ENCODE data around the gene BLTP2.

The BLTP2 gene

DNA sequence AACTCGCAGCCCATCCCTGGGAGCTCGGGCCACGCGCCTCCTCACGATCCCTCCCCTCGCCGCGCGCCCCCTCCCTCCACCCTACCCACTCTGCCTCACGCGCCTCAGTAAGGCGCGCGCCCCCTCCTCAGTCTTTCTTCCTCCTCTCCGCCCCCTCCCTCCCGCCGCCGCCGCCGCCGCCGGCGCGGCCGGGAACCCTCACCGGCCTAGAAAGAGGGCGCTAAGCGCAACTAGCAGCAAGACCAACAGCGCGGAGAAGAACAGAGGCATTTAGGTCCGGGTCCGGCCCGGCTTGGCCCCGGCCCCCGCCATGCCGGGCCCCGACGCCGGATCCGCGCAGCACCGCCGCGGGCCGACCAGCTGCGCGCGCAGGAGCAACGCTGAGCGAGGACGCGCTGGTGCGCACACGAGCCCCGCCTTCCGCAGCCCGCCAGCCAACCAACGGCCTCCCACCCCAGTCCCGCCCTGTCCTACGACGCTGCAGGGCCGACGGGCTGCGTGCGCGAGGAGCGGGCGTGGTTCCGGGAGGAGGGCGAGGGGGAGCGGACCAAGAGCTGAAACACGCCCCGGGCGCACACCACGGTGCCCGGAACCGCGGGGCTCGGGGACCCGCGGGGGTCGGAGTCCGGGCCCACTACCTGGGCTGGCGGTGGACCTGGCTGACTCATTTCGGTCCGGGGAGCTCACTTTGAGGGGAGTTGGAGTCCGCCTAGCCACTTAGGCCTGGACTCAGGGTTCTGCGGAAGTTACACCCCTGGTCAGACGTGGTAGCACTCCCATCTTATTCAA lies at the start of gene BLTP2:
TSS of gene BLTP2 (minus strand) at position 372 of the 789 bp plus-strand sequence. CDS start at position 270, 102 bp downstream.
- DNase-seq (ENCODE audit: low read depth): peak; percentile 84
- TF ChIP-seq, protein P1, sequence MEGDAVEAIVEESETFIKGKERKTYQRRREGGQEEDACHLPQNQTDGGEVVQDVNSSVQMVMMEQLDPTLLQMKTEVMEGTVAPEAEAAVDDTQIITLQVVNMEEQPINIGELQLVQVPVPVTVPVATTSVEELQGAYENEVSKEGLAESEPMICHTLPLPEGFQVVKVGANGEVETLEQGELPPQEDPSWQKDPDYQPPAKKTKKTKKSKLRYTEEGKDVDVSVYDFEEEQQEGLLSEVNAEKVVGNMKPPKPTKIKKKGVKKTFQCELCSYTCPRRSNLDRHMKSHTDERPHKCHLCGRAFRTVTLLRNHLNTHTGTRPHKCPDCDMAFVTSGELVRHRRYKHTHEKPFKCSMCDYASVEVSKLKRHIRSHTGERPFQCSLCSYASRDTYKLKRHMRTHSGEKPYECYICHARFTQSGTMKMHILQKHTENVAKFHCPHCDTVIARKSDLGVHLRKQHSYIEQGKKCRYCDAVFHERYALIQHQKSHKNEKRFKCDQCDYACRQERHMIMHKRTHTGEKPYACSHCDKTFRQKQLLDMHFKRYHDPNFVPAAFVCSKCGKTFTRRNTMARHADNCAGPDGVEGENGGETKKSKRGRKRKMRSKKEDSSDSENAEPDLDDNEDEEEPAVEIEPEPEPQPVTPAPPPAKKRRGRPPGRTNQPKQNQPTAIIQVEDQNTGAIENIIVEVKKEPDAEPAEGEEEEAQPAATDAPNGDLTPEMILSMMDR (IDR thresholded peaks at IDR 0.05; ENCODE audit: low read depth, low read length, missing control alignments): no peak
- H3K4me3 ChIP-seq (ENCODE audit: low read depth, low read length): peak within 1 kb of the TSS; percentile 70

GRCh38 chr17:28693869-28694268 lies 48.9 kb upstream of the BLTP2 start:
- no peak overlapping the region for H3K4me3 ChIP-seq (ENCODE audit: low read depth, low read length)
- no peak for DNase-seq (ENCODE audit: low read depth)
- TF ChIP-seq, protein P1 (IDR thresholded peaks at IDR 0.05; ENCODE audit: low read depth, low read length, missing control alignments): no peak

- H3K4me3 ChIP-seq (ENCODE audit: low read depth, low read length): no peak overlapping the region
- TF ChIP-seq, protein P1 (IDR thresholded peaks at IDR 0.05; ENCODE audit: low read depth, low read length, missing control alignments): no peak
- no peak for DNase-seq (ENCODE audit: low read depth)
These were observed 44.1 kb upstream of the BLTP2 start for GRCh38 chr17:28689011-28689410.

- TF ChIP-seq, protein P1 (IDR thresholded peaks at IDR 0.05; ENCODE audit: low read depth, low read length, missing control alignments): no peak
- no peak overlapping the region for H3K4me3 ChIP-seq (ENCODE audit: low read depth, low read length)
- DNase-seq (ENCODE audit: low read depth): no peak
These were observed 43.5 kb upstream of the BLTP2 start for GRCh38 chr17:28688481-28688880.

- TF ChIP-seq, protein P1 (IDR thresholded peaks at IDR 0.05; ENCODE audit: low read depth, low read length, missing control alignments): no peak
- no peak for DNase-seq (ENCODE audit: low read depth)
- H3K4me3 ChIP-seq (ENCODE audit: low read depth, low read length): no peak overlapping the region
These were observed 41.3 kb upstream of the BLTP2 start for GRCh38 chr17:28686296-28686695.

GRCh38 chr17:28685366-28685765 lies 40.4 kb upstream of the BLTP2 start:
- DNase-seq (ENCODE audit: low read depth): no peak
- no peak overlapping the region for H3K4me3 ChIP-seq (ENCODE audit: low read depth, low read length)
- TF ChIP-seq, protein P1 (IDR thresholded peaks at IDR 0.05; ENCODE audit: low read depth, low read length, missing control alignments): no peak

DNA sequence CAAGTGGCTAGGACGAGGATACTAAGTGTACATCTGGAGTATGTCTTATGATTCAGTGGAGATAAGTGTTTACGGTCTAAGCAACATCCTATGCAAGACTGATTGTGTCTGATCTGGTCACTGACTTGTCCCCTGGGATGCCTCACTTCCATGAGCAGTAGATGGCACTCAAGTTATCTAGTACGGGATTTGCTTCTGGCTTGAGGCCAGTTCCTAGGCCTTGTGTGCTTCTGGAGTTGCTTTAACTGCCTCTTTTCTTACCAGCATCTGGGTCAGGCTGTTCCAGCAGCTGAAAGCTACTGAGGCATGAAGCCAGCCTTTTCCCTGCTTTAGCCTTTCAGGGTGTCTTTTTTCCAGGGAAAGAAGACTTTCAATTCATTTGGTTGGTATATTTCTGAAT lies 40.0 kb upstream of the BLTP2 start:
- H3K4me3 ChIP-seq (ENCODE audit: low read depth, low read length): no peak overlapping the region
- TF ChIP-seq, protein P1 (IDR thresholded peaks at IDR 0.05; ENCODE audit: low read depth, low read length, missing control alignments): no peak
- DNase-seq (ENCODE audit: low read depth): no peak
